ENCODE results near the gene CNTNAP2.

The CNTNAP2 gene

GRCh38 chr7:146652176-146652575 is 535.6 kb downstream of the CNTNAP2 start:
- Histone ChIP-seq H3K9ac (ENCODE audit: low read length) (no peak overlapping the region), H3K9me3 (ENCODE audit: control insufficient read depth, low read depth, low read length) (no peaks in the 10 kb centered on the region), H3K27me3 (ENCODE audit: control insufficient read depth, insufficient read depth, low read length) (no peaks in the 10 kb centered on the region)

GRCh38 chr7:146654048-146654447 is 537.4 kb downstream of the CNTNAP2 start:
- Histone ChIP-seq H3K27ac (ENCODE audit: low read length) (no peak overlapping the region), H3K9me3 (ENCODE audit: control insufficient read depth, low read depth, low read length) (no peaks in the 10 kb centered on the region), H3K4me1 (ENCODE audit: control insufficient read depth, low read depth, low read length) (no peaks in the 10 kb centered on the region), H3K9ac (ENCODE audit: low read length) (no peak overlapping the region), H3K36me3 (ENCODE audit: control insufficient read depth, low read depth, low read length) (no peaks in the 10 kb centered on the region), H3K27me3 (ENCODE audit: control insufficient read depth, insufficient read depth, low read length) (no peaks in the 10 kb centered on the region), H3K4me3 (ENCODE audit: low read length) (no peak overlapping the region)

More at GRCh38 chr7:146652176-146652575, 535.6 kb downstream of the CNTNAP2 start:
- Histone ChIP-seq H3K4me1 (ENCODE audit: control insufficient read depth, low read depth, low read length) (no peaks in the 10 kb centered on the region), H3K27ac (ENCODE audit: low read length) (no peak overlapping the region), H3K4me3 (ENCODE audit: low read length) (no peak overlapping the region), H3K36me3 (ENCODE audit: control insufficient read depth, low read depth, low read length) (no peaks in the 10 kb centered on the region)

GRCh38 chr7:146655928-146656797 is 539.6 kb downstream of the CNTNAP2 start:
- Histone ChIP-seq H3K4me1 (ENCODE audit: control insufficient read depth, low read depth, low read length) (no peaks in the 10 kb centered on the region), H3K36me3 (ENCODE audit: control insufficient read depth, low read depth, low read length) (no peaks in the 10 kb centered on the region), H3K4me3 (ENCODE audit: low read length) (no peak overlapping the region), H3K9ac (ENCODE audit: low read length) (no peak overlapping the region), H3K9me3 (ENCODE audit: control insufficient read depth, low read depth, low read length) (no peaks in the 10 kb centered on the region), H3K27ac (ENCODE audit: low read length) (no peak overlapping the region), H3K27me3 (ENCODE audit: control insufficient read depth, insufficient read depth, low read length) (no peaks in the 10 kb centered on the region)

GRCh38 chr7:146656988-146657387 is 540.4 kb downstream of the CNTNAP2 start:
- H3K4me1 ChIP-seq (ENCODE audit: control insufficient read depth, low read depth, low read length): no peaks in the 10 kb centered on the region
- H3K36me3 ChIP-seq (ENCODE audit: control insufficient read depth, low read depth, low read length): no peaks in the 10 kb centered on the region
- H3K4me3 ChIP-seq (ENCODE audit: low read length): no peak overlapping the region
- no peaks in the 10 kb centered on the region for H3K27me3 ChIP-seq (ENCODE audit: control insufficient read depth, insufficient read depth, low read length)
- H3K9me3 ChIP-seq (ENCODE audit: control insufficient read depth, low read depth, low read length): no peaks in the 10 kb centered on the region
- no peak overlapping the region for H3K27ac ChIP-seq (ENCODE audit: low read length)
- H3K9ac ChIP-seq (ENCODE audit: low read length): no peak overlapping the region

- no peak overlapping the region for H3K9ac ChIP-seq (ENCODE audit: low read length)
- no peak overlapping the region for H3K4me3 ChIP-seq (ENCODE audit: low read length)
- no peaks in the 10 kb centered on the region for H3K27me3 ChIP-seq (ENCODE audit: control insufficient read depth, insufficient read depth, low read length)
- no peaks in the 10 kb centered on the region for H3K4me1 ChIP-seq (ENCODE audit: control insufficient read depth, low read depth, low read length)
- no peak overlapping the region for H3K27ac ChIP-seq (ENCODE audit: low read length)
- H3K36me3 ChIP-seq (ENCODE audit: control insufficient read depth, low read depth, low read length): no peaks in the 10 kb centered on the region
- no peaks in the 10 kb centered on the region for H3K9me3 ChIP-seq (ENCODE audit: control insufficient read depth, low read depth, low read length)
Measured at GRCh38 chr7:146658604-146659003, 542.0 kb downstream of the CNTNAP2 start.

GRCh38 chr7:146659732-146660131 is 543.1 kb downstream of the CNTNAP2 start:
- Histone ChIP-seq H3K4me3 (ENCODE audit: low read length) (no peak overlapping the region), H3K9ac (ENCODE audit: low read length) (no peak overlapping the region), H3K36me3 (ENCODE audit: control insufficient read depth, low read depth, low read length) (no peaks in the 10 kb centered on the region), H3K27ac (ENCODE audit: low read length) (no peak overlapping the region), H3K9me3 (ENCODE audit: control insufficient read depth, low read depth, low read length) (no peaks in the 10 kb centered on the region), H3K27me3 (ENCODE audit: control insufficient read depth, insufficient read depth, low read length) (no peaks in the 10 kb centered on the region), H3K4me1 (ENCODE audit: control insufficient read depth, low read depth, low read length) (no peaks in the 10 kb centered on the region)

- no peaks in the 10 kb centered on the region for H3K4me1 ChIP-seq (ENCODE audit: control insufficient read depth, low read depth, low read length)
- H3K4me3 ChIP-seq (ENCODE audit: low read length): no peak overlapping the region
- H3K27me3 ChIP-seq (ENCODE audit: control insufficient read depth, insufficient read depth, low read length): no peaks in the 10 kb centered on the region
- H3K27ac ChIP-seq (ENCODE audit: low read length): no peak overlapping the region
- H3K9me3 ChIP-seq (ENCODE audit: control insufficient read depth, low read depth, low read length): no peaks in the 10 kb centered on the region
- no peaks in the 10 kb centered on the region for H3K36me3 ChIP-seq (ENCODE audit: control insufficient read depth, low read depth, low read length)
- H3K9ac ChIP-seq (ENCODE audit: low read length): no peak overlapping the region
Measured at GRCh38 chr7:146660839-146661238, 544.2 kb downstream of the CNTNAP2 start.

- Histone ChIP-seq H3K36me3 (ENCODE audit: control insufficient read depth, low read depth, low read length) (no peaks in the 10 kb centered on the region), H3K9ac (ENCODE audit: low read length) (no peak overlapping the region), H3K9me3 (ENCODE audit: control insufficient read depth, low read depth, low read length) (no peaks in the 10 kb centered on the region), H3K27me3 (ENCODE audit: control insufficient read depth, insufficient read depth, low read length) (no peaks in the 10 kb centered on the region), H3K4me1 (ENCODE audit: control insufficient read depth, low read depth, low read length) (no peaks in the 10 kb centered on the region), H3K4me3 (ENCODE audit: low read length) (no peak overlapping the region), H3K27ac (ENCODE audit: low read length) (no peak overlapping the region)
Measured at GRCh38 chr7:146661435-146661834, 544.8 kb downstream of the CNTNAP2 start.

GRCh38 chr7:146661929-146662328 is 545.3 kb downstream of the CNTNAP2 start:
- H3K36me3 ChIP-seq (ENCODE audit: control insufficient read depth, low read depth, low read length): no peaks in the 10 kb centered on the region
- no peaks in the 10 kb centered on the region for H3K9me3 ChIP-seq (ENCODE audit: control insufficient read depth, low read depth, low read length)
- no peak overlapping the region for H3K9ac ChIP-seq (ENCODE audit: low read length)
- no peaks in the 10 kb centered on the region for H3K4me1 ChIP-seq (ENCODE audit: control insufficient read depth, low read depth, low read length)
- no peak overlapping the region for H3K4me3 ChIP-seq (ENCODE audit: low read length)
- no peak overlapping the region for H3K27ac ChIP-seq (ENCODE audit: low read length)
- H3K27me3 ChIP-seq (ENCODE audit: control insufficient read depth, insufficient read depth, low read length): no peaks in the 10 kb centered on the region

- no peak overlapping the region for H3K9ac ChIP-seq (ENCODE audit: low read length)
- H3K36me3 ChIP-seq (ENCODE audit: control insufficient read depth, low read depth, low read length): no peaks in the 10 kb centered on the region
Measured at GRCh38 chr7:146665023-146665422, 548.4 kb downstream of the CNTNAP2 start.

GRCh38 chr7:146670532-146670931 is 553.9 kb downstream of the CNTNAP2 start:
- Histone ChIP-seq H3K4me3 (ENCODE audit: low read length) (no peak overlapping the region), H3K9ac (ENCODE audit: low read length) (no peak overlapping the region), H3K4me1 (ENCODE audit: control insufficient read depth, low read depth, low read length) (no peaks in the 10 kb centered on the region), H3K27me3 (ENCODE audit: control insufficient read depth, insufficient read depth, low read length) (no peaks in the 10 kb centered on the region), H3K9me3 (ENCODE audit: control insufficient read depth, low read depth, low read length) (no peaks in the 10 kb centered on the region), H3K27ac (ENCODE audit: low read length) (no peak overlapping the region), H3K36me3 (ENCODE audit: control insufficient read depth, low read depth, low read length) (no peaks in the 10 kb centered on the region)

More at GRCh38 chr7:146665023-146665422, 548.4 kb downstream of the CNTNAP2 start:
- Histone ChIP-seq H3K4me3 (ENCODE audit: low read length) (no peak overlapping the region), H3K27ac (ENCODE audit: low read length) (no peak overlapping the region), H3K4me1 (ENCODE audit: control insufficient read depth, low read depth, low read length) (no peaks in the 10 kb centered on the region), H3K9me3 (ENCODE audit: control insufficient read depth, low read depth, low read length) (no peaks in the 10 kb centered on the region), H3K27me3 (ENCODE audit: control insufficient read depth, insufficient read depth, low read length) (no peaks in the 10 kb centered on the region)

- H3K4me1 ChIP-seq (ENCODE audit: control insufficient read depth, low read depth, low read length): no peaks in the 10 kb centered on the region
- no peaks in the 10 kb centered on the region for H3K36me3 ChIP-seq (ENCODE audit: control insufficient read depth, low read depth, low read length)
- no peaks in the 10 kb centered on the region for H3K9me3 ChIP-seq (ENCODE audit: control insufficient read depth, low read depth, low read length)
- no peak overlapping the region for H3K4me3 ChIP-seq (ENCODE audit: low read length)
- no peaks in the 10 kb centered on the region for H3K27me3 ChIP-seq (ENCODE audit: control insufficient read depth, insufficient read depth, low read length)
- H3K9ac ChIP-seq (ENCODE audit: low read length): no peak overlapping the region
- H3K27ac ChIP-seq (ENCODE audit: low read length): no peak overlapping the region
Measured at GRCh38 chr7:146681487-146681886, 564.9 kb downstream of the CNTNAP2 start.
